ENCODE measurements around the gene TRPC4.

GRCh38 chr13:37735293-37735692 is 134.3 kb downstream of the TRPC4 start:
- TF ChIP-seq POLR2AphosphoS5 (IDR thresholded peaks at IDR 0.05; ENCODE audit: borderline replicate concordance, low read depth, low read length) (no peak), EZH2 (IDR thresholded peaks at IDR 0.05) (no peak), FOXP2 (optimal IDR thresholded peaks at IDR 0.05; ENCODE audit: control extremely low read depth, extremely low read length, insufficient read depth) (no peak)
